GM23338 (cell line): ENCODE data around the gene NOP9. TPM values are rescaled to one million over a fixed set of nuclear protein-coding genes. Genes with fewer than 3 reads are reported as not detected.

Experiments used
- ATAC-seq: fragments of 200-7000 bp; cut with Tn5 transposase; 3 replicates; pipeline ENCODE4 v1.9.1; 2020
- DNase-seq: peaks from one replicate; pipeline ENCODE4 v3.0.0-alpha.2; 2015; ENCODE audit warnings: low spot score
- H2AFZ ChIP-seq: fragments of 200-600 bp; sonication (generic); 2 replicates; pipeline ENCODE4 v1.8.0; 2016; ENCODE audit warnings: antibody characterized with exemption, mild to moderate bottlenecking, moderate library complexity
- H3F3A ChIP-seq: fragments of 200-600 bp; sonication (generic); replicated peaks from 2 replicates; pipeline ENCODE4 v1.8.0; 2017; ENCODE audit warnings: antibody characterized with exemption, mixed run types, low read depth
- H3K27ac ChIP-seq: fragments of 200-600 bp; sonication (generic); 2 replicates; pipeline ENCODE4 v1.6.1; 2016; ENCODE audit warnings: low read depth
- H3K27me3 ChIP-seq: fragments of 200-600 bp; sonication (generic); 2 replicates; pipeline ENCODE4 v1.8.0; 2016; ENCODE audit warnings: mild to moderate bottlenecking, mixed run types, moderate library complexity; ENCODE audit not compliant: insufficient read depth
- H3K36me3 ChIP-seq: fragments of 200-600 bp; sonication (generic); 2 replicates; pipeline ENCODE4 v1.8.0; 2016; ENCODE audit warnings: mild to moderate bottlenecking; ENCODE audit not compliant: insufficient read depth
- H3K4me1 ChIP-seq: fragments of 200-600 bp; sonication (generic); 2 replicates; pipeline ENCODE4 v1.8.0; 2016; ENCODE audit warnings: mild to moderate bottlenecking, moderate library complexity; ENCODE audit not compliant: insufficient read depth
- H3K4me2 ChIP-seq: fragments of 200-600 bp; sonication (generic); 2 replicates; pipeline ENCODE4 v1.7.1; 2017; ENCODE audit warnings: mixed run types
- H3K4me3 ChIP-seq: fragments of 200-600 bp; sonication (generic); 2 replicates; pipeline ENCODE4 v1.6.1; 2016; ENCODE audit warnings: mixed run types
- H3K79me2 ChIP-seq: fragments of 200-600 bp; sonication (generic); replicated peaks from 2 replicates; pipeline ENCODE4 v1.8.0; 2017; ENCODE audit warnings: mild to moderate bottlenecking; ENCODE audit not compliant: insufficient read depth
- H3K9me2 ChIP-seq: fragments of 200-600 bp; sonication (generic); 2 replicates; pipeline ENCODE4 v1.8.0; 2017; ENCODE audit not compliant: insufficient read depth
- H4K20me1 ChIP-seq: fragments of 200-600 bp; sonication (generic); replicated peaks from 2 replicates; pipeline ENCODE4 v1.8.0; 2017; ENCODE audit warnings: mild to moderate bottlenecking; ENCODE audit not compliant: insufficient read depth
- H3K27ac Mint-ChIP-seq: 2 replicates; pipeline ENCODE4 v1.8.0; 2020; ENCODE audit warnings: inconsistent platforms, mild to moderate bottlenecking, moderate library complexity, mixed read lengths
- H3K27me3 Mint-ChIP-seq: 3 replicates; pipeline ENCODE4 v1.8.0; 2022; ENCODE audit warnings: low read depth, mild to moderate bottlenecking, moderate library complexity, mixed read lengths, inconsistent platforms; ENCODE audit not compliant: insufficient read depth, poor library complexity
- H3K36me3 Mint-ChIP-seq: 3 replicates; pipeline ENCODE4 v1.8.0; 2021; ENCODE audit warnings: low read depth, mild to moderate bottlenecking, inconsistent platforms, moderate library complexity, mixed read lengths
- H3K4me1 Mint-ChIP-seq: 3 replicates; pipeline ENCODE4 v1.8.0; 2020; ENCODE audit warnings: mild to moderate bottlenecking, inconsistent platforms, mixed read lengths
- H3K4me3 Mint-ChIP-seq: 3 replicates; pipeline ENCODE4 v1.8.0; 2021; ENCODE audit warnings: moderate library complexity, mild to moderate bottlenecking, inconsistent platforms, mixed read lengths
- H3K9me3 Mint-ChIP-seq: 3 replicates; pipeline ENCODE4 v1.8.0; 2020; ENCODE audit warnings: moderate library complexity, mild to moderate bottlenecking, inconsistent platforms, mixed read lengths
- CTCF ChIP-seq, 2 experiments: fragments of 200-600 bp in 1 of 2; sonication (generic) in 1 of 2; conservative IDR thresholded peaks; 2 replicates each; pipeline versions ENCODE4 v1.5.1 to v1.6.1; 2016 to 2017; ENCODE audit warnings: antibody characterized with exemption in 2 of 2, low read depth in 2 of 2, mild to moderate bottlenecking in 2 of 2, moderate library complexity in 1 of 2
- ETS1 ChIP-seq: IDR thresholded peaks from 2 replicates; pipeline ENCODE4 v1.6.1; 2016; ENCODE audit warnings: antibody characterized with exemption
- EZH2 ChIP-seq: fragments of 200-600 bp; sonication (generic); IDR thresholded peaks from one replicate; pipeline ENCODE4 v1.8.0; 2017; ENCODE audit warnings: antibody characterized with exemption, mild to moderate bottlenecking, low read depth; ENCODE audit not compliant: unreplicated experiment
- EZH2phosphoT487 ChIP-seq: fragments of 200-600 bp; sonication (generic); IDR thresholded peaks from one replicate; pipeline ENCODE4 v1.8.1; 2018; ENCODE audit warnings: antibody characterized with exemption; ENCODE audit not compliant: unreplicated experiment
- JUNB ChIP-seq: IDR thresholded peaks from one replicate; pipeline ENCODE4 v1.6.1; 2016; ENCODE audit warnings: antibody characterized with exemption; ENCODE audit not compliant: unreplicated experiment
- STAT1 ChIP-seq: IDR thresholded peaks from one replicate; pipeline ENCODE4 v1.6.1; 2016; ENCODE audit warnings: antibody characterized with exemption; ENCODE audit not compliant: unreplicated experiment
- ZNF462 ChIP-seq: fragments of 250-450 bp; sonication (Bioruptor Pico); IDR thresholded peaks from 2 replicates; pipeline ENCODE4 v1.5.0; 2020; ENCODE audit warnings: mild to moderate bottlenecking, moderate library complexity
- polyA plus RNA-seq: library from polyadenylated mRNA; unstranded; fragments of >200 nt; fragmentation: Nextera tagmentation; extraction: Ambion mirVana; gene quantifications from 2 replicates; pipeline ENCODE4 v1.2.1, GENCODE V29; 2016
- total RNA-seq: library from RNA; depleted of rRNA; stranded (reverse); fragments of >200 nt; shearing (Covaris generic); gene quantifications from 2 replicates; pipeline ENCODE4 v1.2.3, GENCODE V29; 2014

Gene NOP9
- total and polyA plus RNA-seq, 2 experiments from 2014 or later, result 7.9 to 32.8 TPM

- no peaks in the 10 kb centered on the region for H3K9me3 Mint-ChIP-seq
- peaks cover 15% of the 10 kb centered on the region for H3K27me3 Mint-ChIP-seq
- Histone ChIP-seq H3K36me3 (no peaks in the 10 kb centered on the region), H3K79me2 (no peaks in the 10 kb centered on the region), H3K27me3 (no peaks in the 10 kb centered on the region), H2AFZ (no peak overlapping the region), H3K9me2 (no peaks in the 10 kb centered on the region), H3K27ac (no peak overlapping the region), H3K4me1 (no peaks in the 10 kb centered on the region), H3F3A (no peaks in the 10 kb centered on the region), H3K4me3 (no peak overlapping the region), H3K4me2 (no peak overlapping the region), H4K20me1 (no peaks in the 10 kb centered on the region)
- H3K4me1 Mint-ChIP-seq, result peaks cover 7% of the 10 kb centered on the region; the same call in 2 of the 3 replicates
- no peaks in the 10 kb centered on the region for H3K36me3 Mint-ChIP-seq
- no peak overlapping the region for H3K27ac Mint-ChIP-seq
- ATAC-seq (no peak), DNase-seq (no peak)
- no peak for TF ChIP-seq EZH2phosphoT487
- TF ChIP-seq ETS1, result no peak
- no peak for TF ChIP-seq ZNF462 (CRISPR knock-in tag)
- no peak for TF ChIP-seq JUNB
- TF ChIP-seq EZH2, result no peak
- TF ChIP-seq STAT1, result no peak
- no peak for TF ChIP-seq CTCF (conservative IDR thresholded peaks at IDR 0.05; ENCODE audit: low read depth in 2 of 2)
- H3K4me3 Mint-ChIP-seq, result no peak overlapping the region
These were observed 38.2 kb upstream of the NOP9 start for GRCh38 chr14:24261256-24261968.
